ENCODE measurements around the gene ACTMAP.

ACTMAP gene

DNA sequence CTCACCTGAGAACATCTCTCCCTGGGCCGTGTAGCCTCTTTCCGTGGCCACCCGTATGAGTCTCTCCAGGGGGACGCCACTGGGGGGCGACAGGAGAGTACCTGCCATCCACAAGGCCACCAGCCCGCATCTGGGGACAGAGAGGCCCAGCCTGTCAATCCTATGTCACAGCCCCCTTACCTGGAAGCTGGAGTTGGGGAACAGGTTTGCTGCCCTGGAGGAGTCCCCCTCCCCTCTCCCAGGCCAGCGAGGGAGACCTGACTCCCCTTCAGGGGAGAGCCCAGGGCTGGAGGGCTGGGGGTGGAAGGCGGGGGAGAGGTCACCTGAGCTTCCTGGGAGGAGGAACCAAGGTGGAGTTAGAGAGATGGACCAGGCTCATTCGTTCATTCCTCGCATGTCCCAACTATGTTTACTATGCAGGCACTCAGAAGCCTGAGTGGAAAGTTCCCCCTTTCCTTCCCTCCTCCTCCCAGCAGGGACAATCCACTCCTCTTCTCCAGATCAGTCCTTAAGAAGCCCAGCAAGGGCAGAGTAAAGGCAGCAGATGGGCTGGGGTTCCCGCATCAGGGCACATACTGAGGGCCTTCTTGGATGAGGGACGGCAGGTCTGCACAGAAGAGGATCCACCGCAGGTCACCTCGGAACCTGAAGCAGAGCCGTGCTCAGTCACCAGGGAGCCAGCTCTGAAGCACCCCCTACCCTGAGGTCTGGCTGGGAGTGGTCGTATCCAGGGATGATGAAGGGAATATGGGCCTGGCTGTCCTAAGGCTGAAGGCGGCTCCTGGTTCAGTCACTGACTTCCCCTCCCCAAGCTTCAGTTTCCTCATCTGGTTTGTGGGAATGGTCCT lies 5.5 kb downstream of the ACTMAP start:
- TF ChIP-seq, protein P1, sequence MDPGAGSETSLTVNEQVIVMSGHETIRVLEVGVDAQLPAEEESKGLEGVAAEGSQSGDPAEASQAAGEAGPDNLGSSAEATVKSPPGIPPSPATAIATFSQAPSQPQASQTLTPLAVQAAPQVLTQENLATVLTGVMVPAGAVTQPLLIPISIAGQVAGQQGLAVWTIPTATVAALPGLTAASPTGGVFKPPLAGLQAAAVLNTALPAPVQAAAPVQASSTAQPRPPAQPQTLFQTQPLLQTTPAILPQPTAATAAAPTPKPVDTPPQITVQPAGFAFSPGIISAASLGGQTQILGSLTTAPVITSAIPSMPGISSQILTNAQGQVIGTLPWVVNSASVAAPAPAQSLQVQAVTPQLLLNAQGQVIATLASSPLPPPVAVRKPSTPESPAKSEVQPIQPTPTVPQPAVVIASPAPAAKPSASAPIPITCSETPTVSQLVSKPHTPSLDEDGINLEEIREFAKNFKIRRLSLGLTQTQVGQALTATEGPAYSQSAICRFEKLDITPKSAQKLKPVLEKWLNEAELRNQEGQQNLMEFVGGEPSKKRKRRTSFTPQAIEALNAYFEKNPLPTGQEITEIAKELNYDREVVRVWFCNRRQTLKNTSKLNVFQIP (CRISPR knock-in tag; IDR thresholded peaks at IDR 0.05; ENCODE audit: borderline replicate concordance, low read depth) = no peak
- TF ChIP-seq ESRRG (CRISPR knock-in tag; IDR thresholded peaks at IDR 0.05) (no peak), ZC3H10 (CRISPR knock-in tag; IDR thresholded peaks at IDR 0.05) (no peak), CSRNP3 (CRISPR knock-in tag; IDR thresholded peaks at IDR 0.05) (no peak), BACH2 (CRISPR knock-in tag; IDR thresholded peaks at IDR 0.05; ENCODE audit: borderline replicate concordance) (no peak), GLIS3 (CRISPR knock-in tag; IDR thresholded peaks at IDR 0.05) (no peak)
- no peak for ATAC-seq

GRCh38 chr19:40743926-40744325 lies 6.4 kb downstream of the ACTMAP start:
- ATAC-seq = no peak

DNA sequence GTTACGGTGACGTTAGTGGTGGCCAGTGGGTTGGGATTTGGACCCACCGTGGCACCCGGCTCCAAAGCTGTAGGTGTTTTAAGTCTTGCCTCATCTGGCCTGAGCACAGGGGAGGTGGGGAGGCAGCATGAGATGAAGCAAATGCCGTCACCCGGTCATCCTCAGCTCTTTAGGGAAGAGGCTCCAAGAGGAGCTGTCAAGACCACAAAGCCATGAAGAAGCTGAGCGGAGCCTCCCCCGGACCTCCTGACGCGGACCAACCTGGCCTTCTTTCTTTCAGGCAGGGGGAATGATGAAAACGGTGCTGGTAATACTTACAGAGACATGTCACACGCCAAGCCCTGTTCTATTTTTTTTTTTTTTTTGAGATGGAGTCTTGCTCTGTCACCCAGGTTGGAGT lies 7.4 kb downstream of the ACTMAP start:
- no peak for ATAC-seq
- no peak for TF ChIP-seq ZNF8 (CRISPR knock-in tag; IDR thresholded peaks at IDR 0.05)
- TF ChIP-seq OSR1 (CRISPR knock-in tag; IDR thresholded peaks at IDR 0.05) = no peak
- no peak for TF ChIP-seq ISL1 (CRISPR knock-in tag; IDR thresholded peaks at IDR 0.05)
- TF ChIP-seq ZNF70 (CRISPR knock-in tag; IDR thresholded peaks at IDR 0.05) = no peak
- no peak for TF ChIP-seq BACH2 (CRISPR knock-in tag; IDR thresholded peaks at IDR 0.05; ENCODE audit: borderline replicate concordance)
- TF ChIP-seq PPARA (CRISPR knock-in tag; IDR thresholded peaks at IDR 0.05; ENCODE audit: borderline replicate concordance) = no peak
- no peak for TF ChIP-seq CSDC2 (CRISPR knock-in tag; IDR thresholded peaks at IDR 0.05)
- TF ChIP-seq, protein P2, sequence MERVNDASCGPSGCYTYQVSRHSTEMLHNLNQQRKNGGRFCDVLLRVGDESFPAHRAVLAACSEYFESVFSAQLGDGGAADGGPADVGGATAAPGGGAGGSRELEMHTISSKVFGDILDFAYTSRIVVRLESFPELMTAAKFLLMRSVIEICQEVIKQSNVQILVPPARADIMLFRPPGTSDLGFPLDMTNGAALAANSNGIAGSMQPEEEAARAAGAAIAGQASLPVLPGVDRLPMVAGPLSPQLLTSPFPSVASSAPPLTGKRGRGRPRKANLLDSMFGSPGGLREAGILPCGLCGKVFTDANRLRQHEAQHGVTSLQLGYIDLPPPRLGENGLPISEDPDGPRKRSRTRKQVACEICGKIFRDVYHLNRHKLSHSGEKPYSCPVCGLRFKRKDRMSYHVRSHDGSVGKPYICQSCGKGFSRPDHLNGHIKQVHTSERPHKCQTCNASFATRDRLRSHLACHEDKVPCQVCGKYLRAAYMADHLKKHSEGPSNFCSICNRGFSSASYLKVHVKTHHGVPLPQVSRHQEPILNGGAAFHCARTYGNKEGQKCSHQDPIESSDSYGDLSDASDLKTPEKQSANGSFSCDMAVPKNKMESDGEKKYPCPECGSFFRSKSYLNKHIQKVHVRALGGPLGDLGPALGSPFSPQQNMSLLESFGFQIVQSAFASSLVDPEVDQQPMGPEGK (CRISPR knock-in tag; IDR thresholded peaks at IDR 0.05; ENCODE audit: borderline replicate concordance) = no peak
- no peak for TF ChIP-seq ZNF565 (CRISPR knock-in tag; conservative IDR thresholded peaks at IDR 0.05; ENCODE audit: low read depth)
- TF ChIP-seq CSRNP3 (CRISPR knock-in tag; IDR thresholded peaks at IDR 0.05) = no peak
- no peak for TF ChIP-seq ESRRG (CRISPR knock-in tag; IDR thresholded peaks at IDR 0.05)
- TF ChIP-seq ARNTL (CRISPR knock-in tag; IDR thresholded peaks at IDR 0.05; ENCODE audit: borderline replicate concordance, low read depth) = no peak
- TF ChIP-seq, protein P3, sequence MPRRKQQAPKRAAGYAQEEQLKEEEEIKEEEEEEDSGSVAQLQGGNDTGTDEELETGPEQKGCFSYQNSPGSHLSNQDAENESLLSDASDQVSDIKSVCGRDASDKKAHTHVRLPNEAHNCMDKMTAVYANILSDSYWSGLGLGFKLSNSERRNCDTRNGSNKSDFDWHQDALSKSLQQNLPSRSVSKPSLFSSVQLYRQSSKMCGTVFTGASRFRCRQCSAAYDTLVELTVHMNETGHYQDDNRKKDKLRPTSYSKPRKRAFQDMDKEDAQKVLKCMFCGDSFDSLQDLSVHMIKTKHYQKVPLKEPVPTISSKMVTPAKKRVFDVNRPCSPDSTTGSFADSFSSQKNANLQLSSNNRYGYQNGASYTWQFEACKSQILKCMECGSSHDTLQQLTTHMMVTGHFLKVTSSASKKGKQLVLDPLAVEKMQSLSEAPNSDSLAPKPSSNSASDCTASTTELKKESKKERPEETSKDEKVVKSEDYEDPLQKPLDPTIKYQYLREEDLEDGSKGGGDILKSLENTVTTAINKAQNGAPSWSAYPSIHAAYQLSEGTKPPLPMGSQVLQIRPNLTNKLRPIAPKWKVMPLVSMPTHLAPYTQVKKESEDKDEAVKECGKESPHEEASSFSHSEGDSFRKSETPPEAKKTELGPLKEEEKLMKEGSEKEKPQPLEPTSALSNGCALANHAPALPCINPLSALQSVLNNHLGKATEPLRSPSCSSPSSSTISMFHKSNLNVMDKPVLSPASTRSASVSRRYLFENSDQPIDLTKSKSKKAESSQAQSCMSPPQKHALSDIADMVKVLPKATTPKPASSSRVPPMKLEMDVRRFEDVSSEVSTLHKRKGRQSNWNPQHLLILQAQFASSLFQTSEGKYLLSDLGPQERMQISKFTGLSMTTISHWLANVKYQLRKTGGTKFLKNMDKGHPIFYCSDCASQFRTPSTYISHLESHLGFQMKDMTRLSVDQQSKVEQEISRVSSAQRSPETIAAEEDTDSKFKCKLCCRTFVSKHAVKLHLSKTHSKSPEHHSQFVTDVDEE (CRISPR knock-in tag; IDR thresholded peaks at IDR 0.05) = no peak
- no peak for TF ChIP-seq TCF4 (CRISPR knock-in tag; IDR thresholded peaks at IDR 0.05; ENCODE audit: borderline replicate concordance)
- TF ChIP-seq ZFP3 (CRISPR knock-in tag; IDR thresholded peaks at IDR 0.05) = no peak
- TF ChIP-seq, protein P1 (CRISPR knock-in tag; IDR thresholded peaks at IDR 0.05; ENCODE audit: borderline replicate concordance, low read depth) = no peak
- no peak for TF ChIP-seq ZFP30 (CRISPR knock-in tag; IDR thresholded peaks at IDR 0.05)
- no peak for TF ChIP-seq GLIS3 (CRISPR knock-in tag; IDR thresholded peaks at IDR 0.05)
- TF ChIP-seq TOX (CRISPR knock-in tag; IDR thresholded peaks at IDR 0.05; ENCODE audit: borderline replicate concordance) = no peak

More at GRCh38 chr19:40743926-40744325, 6.4 kb downstream of the ACTMAP start:
- TF ChIP-seq ZNF8 (CRISPR knock-in tag; IDR thresholded peaks at IDR 0.05) = no peak

Data from SK-N-SH treated with all-trans-retinoic acid at 6 μM for 48 hours (cell line).